GM19455 (cell line): Measurements from ENCODE around the gene SOX2.
"Not testable (repeated sequence)": the region's sequence is repeated elsewhere in the genome, so short reads cannot be mapped to it uniquely, and the experiment has no call there.

Experiments used
- ATAC-seq: cut with Tn5 transposase; IDR thresholded peaks from one replicate; pipeline ENCODE4 v1.9.1; 2021; ENCODE audit not compliant: unreplicated experiment

SOX2 gene

DNA sequence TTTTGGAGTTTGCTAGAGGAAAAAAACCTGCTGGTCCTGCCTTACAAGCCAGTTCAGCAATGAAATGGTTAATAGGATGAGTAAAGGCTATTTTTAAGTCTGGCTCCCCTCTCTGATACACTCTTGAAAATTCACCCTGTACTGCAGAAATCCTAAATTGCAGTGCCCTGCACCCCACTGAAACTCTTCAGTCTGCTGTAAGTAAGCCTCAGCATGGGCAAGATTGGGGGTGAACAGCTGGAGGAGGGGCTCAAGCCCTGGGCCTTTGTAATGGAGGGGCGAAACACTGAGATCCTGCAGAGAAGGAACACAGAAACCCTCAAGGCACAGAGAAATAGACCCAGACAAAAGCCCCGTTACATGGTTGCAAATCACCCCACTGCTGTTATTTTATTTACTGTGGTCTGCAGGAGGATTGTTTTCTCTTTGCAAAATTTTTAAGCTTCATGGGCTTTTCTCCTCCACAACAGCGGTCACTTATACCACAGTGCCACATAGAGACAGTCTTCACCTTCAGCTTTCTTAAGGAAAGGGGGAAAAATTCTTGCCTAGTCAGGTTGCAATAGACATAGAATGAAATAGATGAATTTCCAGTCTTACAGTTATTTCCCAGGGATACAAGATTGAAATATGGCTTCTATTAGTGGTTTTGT, 45.0 kb downstream of the SOX2 start:
- no peak for ATAC-seq

DNA sequence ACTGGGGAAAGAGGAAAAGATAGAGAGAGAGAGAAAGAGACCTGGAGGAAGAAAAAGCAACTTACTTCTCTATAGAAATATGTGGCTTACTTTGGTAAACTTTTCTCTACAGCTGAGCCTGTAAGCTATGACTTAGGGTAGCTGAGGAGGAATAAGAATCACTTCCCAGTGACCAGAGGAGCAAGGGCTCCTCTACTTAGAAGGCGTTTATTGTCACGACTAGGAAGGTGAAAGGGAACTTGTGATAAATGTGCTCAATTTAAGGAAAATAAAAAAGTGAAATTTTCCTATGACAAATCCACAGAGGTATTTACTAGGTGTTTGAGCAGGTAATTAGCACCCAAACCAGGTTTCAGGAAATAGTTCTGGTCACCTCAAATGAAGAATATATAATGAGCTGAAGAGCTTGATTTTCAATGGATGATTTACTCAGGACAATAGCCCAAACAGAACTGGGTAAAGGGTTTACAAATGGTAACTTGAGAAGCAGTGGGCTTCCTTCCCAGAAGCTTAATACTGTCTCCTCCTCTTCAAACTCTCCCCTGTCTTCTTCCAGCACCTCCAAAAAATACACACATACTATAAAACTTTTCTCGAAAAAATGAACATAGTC, 46.1 kb downstream of the SOX2 start:
- no peak for ATAC-seq

DNA sequence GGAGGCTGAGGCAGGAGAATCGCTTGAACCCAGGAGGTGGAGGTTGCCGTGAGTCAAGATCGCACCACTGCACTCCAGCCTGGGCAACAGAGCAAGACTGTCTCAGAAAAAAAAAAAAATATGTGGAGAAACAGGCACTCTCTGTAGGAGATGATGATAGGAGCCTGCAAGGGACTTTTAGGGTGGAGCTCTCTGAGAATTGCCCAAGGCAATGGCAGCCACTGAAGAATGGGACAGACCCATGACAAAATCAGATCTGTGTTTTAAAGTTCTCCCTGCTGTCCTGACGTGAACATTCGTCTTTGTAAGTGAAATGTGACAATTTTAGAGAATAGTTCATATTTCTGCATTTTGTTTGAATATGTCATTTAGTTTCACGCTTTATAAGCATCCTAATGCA, 50.2 kb downstream of the SOX2 start:
- no peak for ATAC-seq

DNA sequence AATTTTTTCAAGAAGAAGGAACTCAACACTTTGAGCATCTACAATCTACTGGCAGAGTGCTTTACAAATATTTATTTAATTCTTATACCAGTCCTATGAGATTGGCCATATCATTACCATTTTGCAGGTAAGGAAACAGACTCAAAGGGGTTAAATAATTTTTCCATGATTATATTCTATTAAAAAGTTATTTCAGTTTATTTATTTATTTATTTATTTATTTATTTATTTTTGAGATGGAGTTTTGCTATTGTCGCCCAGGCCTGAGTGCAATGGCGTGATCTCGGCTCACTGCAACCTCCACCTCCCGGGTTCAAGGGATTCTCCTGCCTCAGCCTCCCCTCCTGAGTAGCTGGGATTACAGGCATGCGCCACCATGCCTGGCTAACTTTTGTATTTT, 52.3 kb downstream of the SOX2 start:
- not testable (repeated sequence) for ATAC-seq
